SK-N-MC (cell line): ENCODE results near the gene TRHDE.

ENCODE experiments used
- EZH2 ChIP-seq: fragments of 200-600 bp; sonication (generic); IDR thresholded peaks from one replicate; pipeline ENCODE4 v1.6.1; 2017; ENCODE audit warnings: antibody characterized with exemption
- FOXP2 ChIP-seq: optimal IDR thresholded peaks from 2 replicates; pipeline ENCODE3; 2011; ENCODE audit warnings: mild to moderate bottlenecking, moderate library complexity; ENCODE audit not compliant: insufficient read depth; ENCODE audit errors: extremely low read length, control extremely low read depth
- POLR2AphosphoS5 ChIP-seq: IDR thresholded peaks from 2 replicates; pipeline ENCODE4 v1.6.1; 2012; ENCODE audit warnings: mild to moderate bottlenecking, low read depth, low read length, borderline replicate concordance

DNA sequence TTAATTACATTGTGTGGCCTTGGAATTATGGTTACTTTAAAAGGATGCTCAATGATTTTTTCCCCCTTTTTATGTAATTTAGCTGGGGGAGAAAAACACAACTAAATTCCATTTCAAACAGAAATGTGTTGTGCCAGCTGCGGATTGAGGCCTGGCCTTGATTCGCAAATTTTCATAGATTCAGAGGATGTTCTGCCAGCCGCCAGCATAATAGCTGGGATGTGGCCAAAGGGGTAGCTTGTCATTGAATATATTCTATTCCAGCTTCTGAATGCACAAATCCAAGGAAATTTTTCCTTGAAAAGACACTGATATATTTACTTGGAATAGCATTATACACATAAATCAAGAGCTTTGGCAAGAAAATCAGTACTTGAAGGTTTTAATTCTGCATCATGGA, 43.7 kb downstream of the TRHDE start:
- no peak for TF ChIP-seq EZH2
- TF ChIP-seq POLR2AphosphoS5, result no peak
- no peak for TF ChIP-seq FOXP2
